HFF-Myc (cell line): Measurements from ENCODE around the gene CCDC9B.

Source experiments
- DNase-seq: peaks from one replicate; pipeline ENCODE4 v3.0.0-alpha.2; 2011; ENCODE audit warnings: low read depth; ENCODE audit errors: extremely low read depth
- H3K4me3 ChIP-seq: replicated peaks from 2 replicates; pipeline ENCODE4 v1.5.1; 2011; ENCODE audit warnings: low read depth, mild to moderate bottlenecking, control low read depth, low read length
- CTCF ChIP-seq: IDR thresholded peaks from 2 replicates; pipeline ENCODE4 v1.5.1; 2012; ENCODE audit warnings: mild to moderate bottlenecking, low read depth, low read length, control low read depth; ENCODE audit errors: missing control alignments

The CCDC9B gene

GRCh38 chr15:40340740-40341400 is at the start of gene CCDC9B:
Gene CCDC9B, minus strand, starts transcription at chr15:40340939. Its CDS starts 120 bp downstream, at chr15:40340819.
- TF ChIP-seq CTCF: no peak
- H3K4me3 ChIP-seq: peak within 1 kb of the TSS; percentile 39
- DNase-seq: no peak

DNA sequence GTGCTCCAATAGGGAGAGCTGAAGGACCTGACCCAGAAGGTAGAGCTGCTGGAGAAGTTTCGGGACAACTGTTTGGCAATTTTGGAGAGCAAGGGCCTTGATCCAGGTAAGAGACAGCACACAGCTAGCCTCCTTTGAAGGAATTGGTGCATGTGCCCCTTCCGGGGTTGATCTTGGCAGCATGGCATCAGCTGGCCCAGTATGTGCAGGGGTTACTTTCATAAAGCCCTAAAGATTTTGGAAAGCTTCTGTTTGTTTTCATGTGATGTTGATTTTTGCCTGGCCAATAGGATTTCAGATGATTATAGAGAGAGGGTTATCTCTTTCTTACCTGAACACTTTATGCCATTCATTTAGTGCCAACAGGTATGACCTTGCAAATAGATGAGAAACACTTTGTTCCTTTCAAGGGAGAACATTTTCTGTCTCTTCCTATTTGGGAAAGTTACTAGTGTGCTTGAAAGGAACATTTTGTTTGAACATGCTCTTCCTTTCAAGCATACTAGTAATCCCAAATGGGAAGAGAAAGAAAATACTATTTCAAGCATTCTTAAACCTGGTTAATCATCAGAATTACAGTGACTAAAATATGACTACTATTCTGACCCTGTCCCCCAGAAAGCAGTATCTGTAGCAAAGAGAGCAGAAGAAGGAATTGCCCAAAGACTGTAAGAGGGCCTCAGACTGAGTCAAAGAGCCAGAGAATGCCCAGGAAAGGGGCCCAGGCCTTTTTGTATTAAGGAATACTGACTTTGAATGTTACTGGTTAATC is 49.3 kb upstream of the CCDC9B start:
- H3K4me3 ChIP-seq: no peak overlapping the region
- TF ChIP-seq CTCF: no peak
- DNase-seq: no peak

DNA sequence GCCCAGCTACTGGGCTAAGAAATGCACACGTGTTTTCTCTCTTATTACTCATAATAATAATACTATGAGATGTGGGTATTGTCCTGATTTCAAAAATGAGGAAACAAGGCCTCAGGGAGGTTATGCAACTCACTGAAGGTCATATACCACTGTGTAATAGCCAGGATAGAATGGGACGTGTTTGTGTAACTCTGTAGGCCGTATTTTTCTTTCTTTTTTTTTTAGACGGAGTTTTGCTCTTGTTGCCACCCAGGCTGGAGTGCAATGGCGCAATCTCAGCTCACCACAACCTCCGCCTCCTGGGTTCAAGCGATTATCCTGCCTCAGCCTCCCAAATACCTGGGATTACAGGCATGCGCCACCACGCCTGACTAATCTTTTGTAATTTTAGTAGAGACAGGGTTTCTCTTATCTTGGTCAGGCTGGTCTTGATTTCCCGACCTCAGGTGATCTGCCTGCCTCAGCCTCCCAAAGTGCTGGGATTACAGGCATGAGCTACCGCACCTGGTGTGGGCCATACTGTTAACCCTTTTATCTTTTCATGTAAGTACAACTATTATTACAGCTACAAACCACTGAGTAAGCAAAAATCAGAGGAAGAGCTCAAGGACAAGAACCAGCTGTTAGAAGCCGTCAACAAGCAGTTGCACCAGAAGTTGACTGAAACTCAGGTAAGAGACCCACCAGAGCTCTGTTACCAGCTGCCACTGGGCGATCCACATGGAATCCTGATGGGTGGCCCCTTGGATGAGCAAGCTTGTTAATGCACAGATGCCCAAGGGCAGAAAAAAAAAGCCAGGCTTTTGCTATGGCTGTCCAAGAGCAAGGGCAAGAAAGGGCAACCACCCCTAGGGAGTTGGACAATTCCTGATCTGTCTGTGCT is 48.4 kb upstream of the CCDC9B start:
- H3K4me3 ChIP-seq: no peak overlapping the region
- TF ChIP-seq CTCF: no peak
- no peak for DNase-seq

DNA sequence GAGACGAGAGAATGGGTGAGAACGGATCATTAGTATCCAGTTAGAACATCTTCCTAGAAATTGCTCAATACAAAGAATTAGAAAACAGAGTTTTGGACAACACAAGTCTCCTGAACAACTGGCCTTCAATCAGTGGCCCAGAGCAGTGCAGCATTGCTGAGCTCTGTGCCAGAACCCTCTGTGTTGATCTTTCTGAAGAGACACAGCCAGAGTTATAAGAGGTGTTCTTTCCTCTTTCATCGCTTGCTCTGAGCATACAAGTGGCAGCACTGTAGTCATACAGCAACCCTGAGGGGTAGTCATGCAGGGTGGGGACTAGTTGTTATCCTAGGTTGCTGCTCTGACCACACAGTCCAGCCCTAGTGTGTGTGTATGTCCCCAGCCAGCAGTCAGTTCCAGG is 45.7 kb upstream of the CCDC9B start:
- no peak for TF ChIP-seq CTCF
- no peak overlapping the region for H3K4me3 ChIP-seq
- no peak for DNase-seq

DNA sequence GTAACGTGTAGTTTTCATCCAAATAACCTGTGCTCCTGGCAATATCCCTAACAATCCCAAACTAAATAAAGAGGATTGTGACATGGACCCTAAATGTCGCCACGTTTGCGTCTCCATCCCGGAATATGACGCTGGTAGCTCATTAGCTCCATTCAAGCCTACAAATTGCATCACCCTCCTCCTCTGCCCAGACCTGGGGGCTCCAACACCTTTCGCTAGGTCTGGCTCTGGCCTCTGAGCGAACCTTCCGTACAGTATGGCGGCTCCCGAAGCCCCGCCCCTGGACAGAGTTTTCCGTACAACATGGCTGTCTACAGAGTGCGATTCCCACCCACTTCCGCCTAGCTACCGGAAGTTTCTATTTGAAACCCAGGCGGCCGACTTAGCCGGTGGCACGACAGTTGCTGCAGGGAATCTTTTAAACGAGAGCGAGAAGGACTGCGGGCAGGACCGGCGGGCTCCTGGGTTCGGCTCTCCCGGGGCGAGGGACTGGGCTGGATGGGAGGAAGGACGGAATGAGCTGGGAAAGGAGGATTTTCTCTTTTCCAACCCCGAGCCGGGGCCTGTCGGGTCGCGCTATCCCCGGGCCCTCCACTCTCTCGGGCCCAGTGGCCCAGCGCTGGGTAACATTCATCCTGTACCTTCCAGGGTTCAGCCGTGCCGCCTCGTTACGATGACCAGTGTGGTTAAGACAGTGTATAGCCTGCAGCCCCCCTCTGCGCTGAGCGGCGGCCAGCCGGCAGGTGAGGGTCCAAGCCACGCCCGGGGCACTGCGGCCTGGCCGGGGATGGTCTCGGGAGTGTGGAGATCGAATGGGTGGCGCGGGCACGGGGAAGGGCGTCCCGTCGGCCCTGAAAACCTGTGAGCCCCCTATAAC is 42.1 kb upstream of the CCDC9B start, which contains the start of gene KNSTRN:
Gene KNSTRN (plus strand): TSS at position 142 of the 877 bp plus-strand sequence. CDS start 115 bp downstream, at position 257.
- TF ChIP-seq CTCF: no peak
- peak; percentile 77 for DNase-seq
- peak within 1 kb of the TSS; percentile 98 for H3K4me3 ChIP-seq
